Renal pelvis (tissue), 4 donors: ENCODE measurements around the gene ECE2. TPM values are rescaled to one million over a fixed set of nuclear protein-coding genes. Genes with fewer than 3 reads are reported as not detected.
"Not testable (repeated sequence)": the region's sequence is repeated elsewhere in the genome, so short reads cannot be mapped to it uniquely, and the experiment has no call there.

Experiments
- DNase-seq: peaks from one replicate; pipeline ENCODE4 v3.0.0-alpha.2; 2013
- polyA plus RNA-seq, 3 donors: library from polyadenylated mRNA; unstranded; fragments of 120-200 nt; gene quantifications; one replicate each; pipeline ENCODE4 v1.2.1, GENCODE V29; 2013; ENCODE audit not compliant: insufficient read length in 3 of 3

ECE2 gene
- polyA plus RNA-seq, 3 donors: 0.04 to 0.10 TPM; not detected in 1

GRCh38 chr3:184336547-184337398 lies 61.0 kb downstream of the ECE2 start:
- DNase-seq: no peak

GRCh38 chr3:184337399-184337714 lies 61.5 kb downstream of the ECE2 start, which contains the start of gene FAM131A:
TSS of gene FAM131A (plus strand) at chr3:184337600. CDS start at chr3:184337631, 31 bp downstream.
- no peak for DNase-seq

DNA sequence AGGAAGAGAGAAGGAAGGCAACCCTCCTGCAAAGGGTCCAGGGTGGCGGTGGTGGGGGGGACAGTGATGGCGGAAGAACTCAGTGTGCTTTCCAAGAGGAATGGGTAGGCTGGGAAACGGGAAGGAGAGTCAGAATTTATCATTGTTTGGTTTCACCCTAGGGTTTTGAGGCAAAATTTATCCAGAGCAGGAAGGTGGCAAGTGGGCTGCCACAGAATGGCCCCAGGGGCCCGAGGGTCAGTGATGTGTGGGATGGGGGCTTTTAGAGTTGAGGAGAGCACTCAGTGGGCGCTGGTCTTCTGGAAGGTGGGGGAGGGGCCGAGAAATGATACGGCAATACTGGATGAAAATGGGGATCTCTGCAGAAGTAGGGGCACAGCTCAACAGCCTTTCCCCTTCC lies 62.2 kb downstream of the ECE2 start:
- no peak for DNase-seq

- peak; percentile 86 for DNase-seq
Measured at GRCh38 chr3:184338511-184338945, 62.7 kb downstream of the ECE2 start.

- DNase-seq: no peak
Measured at GRCh38 chr3:184339001-184339400, 63.2 kb downstream of the ECE2 start.

DNA sequence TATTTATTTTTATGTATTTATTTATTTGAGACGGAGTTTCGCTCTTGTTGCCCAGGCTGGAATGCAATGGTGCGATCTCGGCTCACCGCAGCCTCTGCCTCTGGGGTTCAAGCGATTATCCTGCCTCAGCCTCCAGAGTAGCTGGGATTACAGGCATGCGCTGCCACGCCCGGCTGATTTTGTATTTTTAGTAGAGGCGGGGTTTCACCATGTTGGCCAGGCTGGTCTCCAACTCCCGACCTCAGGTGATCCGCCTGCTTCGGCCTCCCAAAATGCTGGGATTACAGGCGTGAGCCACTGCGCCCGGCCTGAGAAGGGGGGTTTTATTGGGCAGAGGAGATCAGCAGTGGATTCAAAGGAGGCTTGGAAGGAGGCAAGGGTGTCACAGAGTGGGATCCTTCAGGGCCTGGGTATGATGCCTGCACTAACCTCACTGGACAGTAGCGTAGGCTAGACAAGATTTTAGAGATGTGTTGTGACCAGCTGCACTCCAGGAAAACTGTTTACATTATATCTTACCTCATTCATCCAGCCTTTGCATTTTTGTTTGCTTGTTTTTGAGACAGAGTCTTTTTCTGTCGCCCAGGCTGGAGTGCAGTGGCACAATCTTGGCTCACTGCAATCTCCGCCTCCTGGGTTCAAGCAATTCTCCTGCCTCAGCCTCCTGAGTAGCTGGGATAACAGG lies 63.8 kb downstream of the ECE2 start:
- DNase-seq: not testable (repeated sequence)

DNA sequence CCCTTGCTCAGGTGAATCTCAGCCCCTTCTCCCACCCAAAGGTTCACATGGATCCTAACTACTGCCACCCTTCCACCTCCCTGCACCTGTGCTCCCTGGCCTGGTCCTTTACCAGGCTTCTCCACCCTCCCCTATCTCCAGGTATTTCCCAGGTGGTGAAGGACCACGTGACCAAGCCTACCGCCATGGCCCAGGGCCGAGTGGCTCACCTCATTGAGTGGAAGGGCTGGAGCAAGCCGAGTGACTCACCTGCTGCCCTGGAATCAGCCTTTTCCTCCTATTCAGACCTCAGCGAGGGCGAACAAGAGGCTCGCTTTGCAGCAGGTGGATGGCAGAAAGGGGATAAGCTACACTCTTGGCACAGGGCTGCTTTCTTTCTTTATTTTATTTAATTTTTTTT lies 66.1 kb downstream of the ECE2 start:
- no peak for DNase-seq

Other genes starting within 250 kb of the ECE2 start
- gene HTR3D, start 244.3 kb upstream of the ECE2 start, polyA plus RNA-seq: not detected
- not detected for gene HTR3C, start 223.0 kb upstream of the ECE2 start, polyA plus RNA-seq
- gene HTR3E, start 179.0 kb upstream of the ECE2 start, polyA plus RNA-seq: under 1 TPM in 1 of 3 donors, not detected in 2; 0.07 TPM
- gene EIF2B5, start 140.7 kb upstream of the ECE2 start, polyA plus RNA-seq: 10 to 100 TPM; 49.2 to 55.3 (median 55.3) TPM
- gene DVL3, start 120.6 kb upstream of the ECE2 start, polyA plus RNA-seq: 10 to 100 TPM; 81.8 to 97.5 (median 82.1) TPM
- 100 to 1,000 TPM; 331 to 367 (median 357) TPM for gene AP2M1, start 101.2 kb upstream of the ECE2 start, polyA plus RNA-seq
- 10 to 100 TPM; 65.0 to 73.6 (median 69.7) TPM for gene ABCF3, start 89.8 kb upstream of the ECE2 start, polyA plus RNA-seq
- 1 to 10 TPM; 2.1 to 3.1 (median 2.5) TPM for gene VWA5B2, start 46.4 kb upstream of the ECE2 start, polyA plus RNA-seq
- 10 to 100 TPM; 38.7 to 41.7 (median 40.6) TPM for gene ALG3, start 27.1 kb upstream of the ECE2 start, polyA plus RNA-seq
- 1 to 10 TPM; 3.1 to 3.3 (median 3.2) TPM for gene EEF1AKMT4, start 26.4 kb upstream of the ECE2 start, polyA plus RNA-seq
- under 1 TPM in 1 of 3 donors, not detected in 2; 0.19 TPM for gene CAMK2N2, start 14.5 kb upstream of the ECE2 start, polyA plus RNA-seq
- gene PSMD2, start 23.2 kb downstream of the ECE2 start, polyA plus RNA-seq: 100 to 1,000 TPM; 214 to 250 (median 245) TPM
- 100 to 1,000 TPM; 190 to 251 (median 207) TPM for gene EIF4G1, start 38.6 kb downstream of the ECE2 start, polyA plus RNA-seq
- gene FAM131A, start 61.6 kb downstream of the ECE2 start, polyA plus RNA-seq: 10 to 100 TPM; 11.2 to 14.3 (median 13.7) TPM
- 10 to 100 TPM; 11.7 to 18.4 (median 17.7) TPM for gene CLCN2, start 85.6 kb downstream of the ECE2 start, polyA plus RNA-seq
- gene POLR2H, start 85.7 kb downstream of the ECE2 start, polyA plus RNA-seq: 100 to 1,000 TPM in 2 of 3 donors, 10 to 100 TPM in 1; 85.3 to 110 (median 106) TPM
- 1 to 10 TPM; 2.1 to 2.7 (median 2.5) TPM for gene THPO, start 102.2 kb downstream of the ECE2 start, polyA plus RNA-seq
- 10 to 100 TPM; 12.5 to 20.4 (median 16.1) TPM for gene CHRD, start 104.0 kb downstream of the ECE2 start, polyA plus RNA-seq